HS-27A (cell line): ENCODE measurements around the gene MAP4.
"Not testable (repeated sequence)": the region's sequence is repeated elsewhere in the genome, so short reads cannot be mapped to it uniquely, and the experiment has no call there.

Experiments
- DNase-seq: peaks from one replicate; pipeline ENCODE4 v3.0.0-alpha.2; 2012; ENCODE audit warnings: low read depth, missing footprints

Gene MAP4

GRCh38 chr3:47841786-47842349, 174.3 kb downstream of the MAP4 start:
- DNase-seq = no peak

GRCh38 chr3:47838503-47838902, 177.7 kb downstream of the MAP4 start:
- DNase-seq = no peak

- no peak for DNase-seq
Observed at GRCh38 chr3:47836986-47837385, 179.2 kb downstream of the MAP4 start.

- DNase-seq = not testable (repeated sequence)
Observed at GRCh38 chr3:47829482-47829881, 186.7 kb downstream of the MAP4 start.

- no peak for DNase-seq
Observed at GRCh38 chr3:47825590-47825989, 190.6 kb downstream of the MAP4 start.

GRCh38 chr3:47824541-47825473, 191.4 kb downstream of the MAP4 start:
- peak; percentile 59 for DNase-seq

- DNase-seq = no peak
Observed at GRCh38 chr3:47817609-47818008, 198.6 kb downstream of the MAP4 start.

- DNase-seq = no peak
Observed at GRCh38 chr3:47813551-47814177, 202.6 kb downstream of the MAP4 start.

- DNase-seq = no peak
Observed at GRCh38 chr3:47804577-47804976, 211.6 kb downstream of the MAP4 start.

GRCh38 chr3:47803480-47804025, 212.7 kb downstream of the MAP4 start:
- DNase-seq = no peak

- DNase-seq = peak; percentile 68
Observed at GRCh38 chr3:47802734-47803479, 213.3 kb downstream of the MAP4 start, which contains the start of gene DHX30. Gene DHX30 (plus strand): TSS chr3:47803138. CDS start chr3:47810684, 7,546 bp downstream.
